DMS114 treated with DMSO at 0.1 percent for 48 hours (cell line): ENCODE results near the gene ACAP3.

Source experiments
- DNase-seq: peaks from one replicate; lab custom pipeline; 2025; ENCODE audit not compliant: unreplicated experiment; lab: John Stamatoyannopoulos, UW

The ACAP3 gene

DNA sequence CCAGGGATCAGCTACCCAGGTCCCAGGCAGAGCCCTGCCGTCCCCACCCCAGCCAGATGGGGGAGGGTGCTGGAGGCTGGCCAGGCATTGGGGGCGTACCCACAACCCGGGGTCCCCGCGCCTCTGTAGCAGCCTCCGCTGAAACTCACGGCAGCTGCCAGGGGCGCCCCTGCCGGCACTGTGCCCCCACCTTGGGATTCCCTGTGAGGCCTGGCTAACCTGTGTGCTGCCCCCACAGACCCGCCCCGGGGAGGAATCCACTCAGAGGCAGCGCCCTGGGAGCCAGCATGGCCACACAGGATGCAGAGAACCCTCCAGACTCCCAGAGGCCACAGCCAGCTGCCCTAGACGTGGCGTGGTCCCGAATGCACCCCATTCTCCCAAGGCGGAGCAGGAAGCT lies 37.7 kb upstream of the ACAP3 start:
- no peak for DNase-seq

DNA sequence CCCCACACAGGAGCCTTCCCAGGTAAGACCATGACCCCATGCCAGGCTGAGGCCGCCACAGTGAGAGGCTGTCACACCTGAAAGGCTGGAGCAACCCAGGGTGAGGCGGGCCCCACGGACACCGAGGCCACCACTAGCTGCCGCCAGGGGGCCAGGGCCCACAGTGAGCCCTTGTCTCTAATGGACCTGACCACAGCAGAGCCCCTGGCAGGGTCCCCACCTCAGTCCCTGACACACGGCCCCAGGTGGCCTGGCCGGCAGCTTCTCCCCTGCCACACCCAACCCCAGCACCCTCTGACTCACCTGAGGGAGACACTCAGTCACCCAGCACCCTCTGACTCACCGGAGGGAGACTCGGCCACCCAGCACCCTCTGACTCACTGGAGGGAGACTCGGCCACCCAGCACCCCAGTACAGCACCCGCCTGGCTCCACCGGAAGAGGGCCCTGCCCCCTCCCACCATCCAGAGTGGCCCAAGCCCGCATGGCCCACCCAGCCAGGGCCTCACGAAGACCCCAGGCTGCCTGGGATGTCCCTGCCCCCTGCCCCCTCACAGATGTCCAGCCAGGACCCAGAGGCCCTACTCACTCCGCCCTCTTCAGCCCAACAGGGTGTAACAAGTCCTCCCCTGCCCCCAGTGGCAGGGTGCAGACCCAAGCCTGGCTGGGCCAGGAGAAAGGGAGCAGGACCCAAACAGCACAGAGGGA lies 37.1 kb upstream of the ACAP3 start:
- DNase-seq: no peak

DNA sequence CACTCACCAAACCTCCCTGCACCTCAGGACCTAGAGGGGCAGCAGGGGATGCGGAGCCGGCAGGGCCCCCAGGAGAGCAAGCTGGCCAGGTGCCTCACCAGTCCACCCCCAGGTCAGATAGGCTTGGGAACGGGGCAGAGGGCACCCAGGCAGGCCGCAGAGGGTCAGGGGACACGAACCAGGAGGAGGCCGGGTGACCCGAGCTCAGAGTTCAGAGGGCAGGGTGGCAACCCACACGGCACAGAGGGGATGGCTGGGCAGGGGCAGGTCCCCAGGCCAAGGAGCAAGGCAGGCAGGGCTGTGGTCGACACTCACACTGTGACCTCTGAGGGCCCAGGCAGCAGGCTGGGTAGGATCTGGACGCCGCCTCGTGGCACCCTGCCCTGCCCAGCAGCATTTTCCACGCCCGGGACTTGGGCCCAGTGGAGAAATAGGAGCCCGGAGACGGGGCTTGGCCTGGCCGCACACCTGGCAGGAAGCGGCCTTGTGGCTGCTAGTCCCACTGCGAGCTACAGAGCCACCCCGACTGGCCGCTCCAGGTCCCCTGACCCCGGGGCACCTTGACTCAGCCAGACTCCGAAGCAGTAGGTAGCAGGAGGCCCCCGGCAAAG lies 36.2 kb upstream of the ACAP3 start:
- no peak for DNase-seq

DNA sequence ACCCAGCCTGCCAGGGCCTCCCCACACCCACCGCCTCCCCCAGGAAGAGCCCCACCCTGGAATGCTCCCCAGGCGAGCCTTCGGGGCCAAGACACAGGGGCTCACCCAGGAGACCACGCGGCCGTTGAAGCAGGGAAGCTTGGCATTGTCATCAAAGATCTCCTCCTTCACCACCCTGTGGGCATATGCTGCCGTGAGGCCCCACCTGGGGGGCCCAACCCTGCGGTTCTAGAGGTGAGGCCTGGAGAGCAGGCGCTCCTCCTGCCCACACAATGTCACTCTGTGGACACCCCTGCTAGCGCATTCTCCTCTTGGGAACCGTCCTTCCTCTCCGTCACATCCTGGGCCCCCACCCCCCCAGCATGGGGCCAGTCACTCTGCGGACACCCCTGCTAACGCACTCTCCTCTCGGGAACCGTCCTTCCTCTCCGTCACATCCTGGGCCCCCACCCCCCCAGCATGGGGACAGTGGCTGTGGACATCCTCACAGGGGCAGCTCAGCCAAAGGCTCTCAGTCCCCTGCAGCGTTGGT lies 34.9 kb upstream of the ACAP3 start:
- DNase-seq: no peak

DNA sequence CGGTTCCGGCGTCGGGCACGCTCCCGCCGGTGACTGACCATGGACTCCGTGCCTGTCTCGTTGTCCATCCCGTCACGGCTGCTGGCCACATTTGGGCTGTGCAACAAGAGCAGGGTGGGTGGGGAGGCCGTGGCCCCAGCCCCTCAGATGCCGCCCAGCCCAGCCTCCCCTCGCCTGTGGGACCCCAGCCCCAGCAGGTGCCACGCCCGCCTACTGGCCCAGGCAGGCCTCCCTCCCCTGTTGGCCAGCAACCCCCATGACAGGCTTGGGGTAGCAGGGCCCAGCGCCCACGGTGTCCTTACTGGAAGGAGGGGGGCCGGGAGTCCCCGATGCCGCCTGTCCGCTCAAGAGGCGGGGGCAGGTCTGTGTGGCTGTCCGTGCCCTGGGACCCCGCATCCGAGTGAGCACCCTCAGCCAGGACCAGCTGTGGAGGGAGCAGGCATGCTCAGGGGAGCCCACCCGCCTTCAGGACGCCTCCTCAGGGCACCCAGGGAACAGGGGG lies 34.4 kb upstream of the ACAP3 start:
- DNase-seq: no peak

DNA sequence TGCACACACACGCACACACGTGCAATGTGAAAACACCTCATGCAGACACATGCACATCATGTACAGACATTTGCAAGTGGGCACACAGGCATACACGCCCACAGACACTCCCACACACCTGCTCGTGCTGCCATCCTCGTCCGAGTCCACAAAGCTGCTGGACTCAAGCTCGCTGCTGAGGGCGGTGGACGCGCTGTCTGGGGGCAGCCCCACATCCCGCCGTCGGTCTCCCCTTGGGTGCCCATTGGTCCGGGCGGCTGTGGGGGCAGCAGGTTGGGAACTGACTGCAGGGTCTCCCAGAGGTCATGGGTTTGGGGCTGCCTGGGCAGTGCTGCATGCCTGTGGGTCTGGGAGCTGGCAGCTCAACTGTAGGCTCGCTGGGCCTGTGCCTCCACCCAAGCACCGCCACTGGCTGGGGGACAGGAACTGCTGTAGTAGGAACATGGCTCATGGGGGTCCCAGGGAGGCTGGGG lies 33.9 kb upstream of the ACAP3 start:
- DNase-seq: no peak

DNA sequence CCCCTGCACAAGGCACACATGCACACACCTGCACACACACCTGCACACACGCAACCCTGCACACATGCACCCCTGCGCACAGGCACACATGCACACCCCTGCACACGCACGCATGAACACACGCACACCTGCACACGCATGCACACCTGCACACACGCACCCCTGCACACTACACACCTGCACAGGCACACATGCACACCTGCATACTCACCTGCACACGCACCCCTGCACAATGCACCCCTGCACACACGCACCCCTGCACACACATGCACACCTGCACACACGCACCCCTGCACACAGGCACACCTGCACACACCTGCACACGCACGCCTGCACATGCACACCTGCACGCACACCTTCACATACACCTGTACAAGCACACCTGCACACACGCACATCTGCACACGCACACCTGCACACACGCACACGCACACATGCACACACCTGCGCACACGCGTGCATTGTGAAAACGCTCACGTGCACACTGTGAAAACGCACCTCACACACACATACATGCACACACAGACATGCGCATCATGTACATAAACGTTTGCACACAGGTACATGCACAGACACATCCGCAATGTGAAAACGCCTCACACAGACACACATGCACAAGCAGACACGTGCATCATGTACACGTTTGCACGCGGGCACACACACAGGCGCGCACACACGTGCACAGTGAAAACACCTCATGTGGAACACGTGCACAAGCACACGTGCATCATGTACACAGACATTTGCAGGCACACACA lies 33.2 kb upstream of the ACAP3 start:
- DNase-seq: no peak

DNA sequence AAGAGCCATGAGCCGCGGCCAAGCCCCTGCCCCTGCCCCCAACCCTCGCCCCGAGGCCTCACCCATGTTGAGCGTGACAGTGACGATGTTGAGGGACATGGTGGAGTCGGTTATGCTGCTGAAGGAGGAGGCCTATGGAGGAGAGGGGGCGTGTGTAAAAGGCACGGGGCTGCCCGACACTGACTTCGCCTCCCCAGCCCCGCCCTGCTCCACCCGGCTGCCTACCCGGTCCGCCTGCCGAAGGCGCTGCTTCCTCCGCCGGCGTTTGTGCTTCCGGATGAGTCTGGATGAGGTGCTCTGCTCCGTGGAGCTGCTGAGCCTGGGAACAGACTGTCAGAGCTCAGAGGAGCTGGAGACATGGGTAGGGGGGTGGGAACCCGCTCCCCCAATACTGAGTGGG lies 32.5 kb upstream of the ACAP3 start:
- DNase-seq: no peak

DNA sequence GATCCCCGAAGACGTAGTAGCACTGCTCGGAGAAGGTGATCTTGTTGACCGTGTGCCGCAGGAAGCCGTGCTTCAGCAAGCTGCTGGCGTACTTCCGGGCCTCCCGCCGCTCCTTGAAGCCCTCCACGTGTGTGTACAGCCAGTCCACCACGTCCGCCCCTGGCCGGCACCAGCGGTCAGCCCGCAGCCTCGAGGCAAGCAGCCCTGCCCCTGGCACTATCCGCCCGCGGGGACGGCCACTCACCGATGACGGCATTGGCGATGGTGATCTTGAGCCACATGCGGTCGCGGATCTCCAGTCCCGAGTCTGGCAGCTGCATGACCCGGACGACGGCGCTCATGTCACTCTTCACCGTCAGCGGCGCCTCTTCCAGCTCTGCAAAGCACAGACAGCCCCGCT lies 30.5 kb upstream of the ACAP3 start:
- DNase-seq: no peak

DNA sequence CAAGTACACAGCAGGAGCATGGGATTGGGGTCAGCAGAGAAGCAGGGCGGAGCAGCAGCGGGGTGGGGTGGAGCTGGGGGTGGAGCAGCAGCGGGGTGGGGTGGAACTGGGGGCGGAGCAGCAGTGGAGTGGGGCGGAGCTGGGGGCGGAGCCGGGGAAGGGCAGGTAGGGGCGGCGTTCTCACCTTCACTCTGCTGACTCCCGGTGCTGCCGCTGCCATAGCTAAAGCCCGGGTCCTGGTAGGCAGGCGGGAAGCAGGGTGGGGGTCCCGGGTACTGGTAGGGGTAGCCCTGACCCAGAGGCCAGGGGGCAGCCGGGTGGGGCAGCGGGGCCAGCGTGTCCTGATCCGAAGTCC lies 30.0 kb upstream of the ACAP3 start:
- DNase-seq: no peak

DNA sequence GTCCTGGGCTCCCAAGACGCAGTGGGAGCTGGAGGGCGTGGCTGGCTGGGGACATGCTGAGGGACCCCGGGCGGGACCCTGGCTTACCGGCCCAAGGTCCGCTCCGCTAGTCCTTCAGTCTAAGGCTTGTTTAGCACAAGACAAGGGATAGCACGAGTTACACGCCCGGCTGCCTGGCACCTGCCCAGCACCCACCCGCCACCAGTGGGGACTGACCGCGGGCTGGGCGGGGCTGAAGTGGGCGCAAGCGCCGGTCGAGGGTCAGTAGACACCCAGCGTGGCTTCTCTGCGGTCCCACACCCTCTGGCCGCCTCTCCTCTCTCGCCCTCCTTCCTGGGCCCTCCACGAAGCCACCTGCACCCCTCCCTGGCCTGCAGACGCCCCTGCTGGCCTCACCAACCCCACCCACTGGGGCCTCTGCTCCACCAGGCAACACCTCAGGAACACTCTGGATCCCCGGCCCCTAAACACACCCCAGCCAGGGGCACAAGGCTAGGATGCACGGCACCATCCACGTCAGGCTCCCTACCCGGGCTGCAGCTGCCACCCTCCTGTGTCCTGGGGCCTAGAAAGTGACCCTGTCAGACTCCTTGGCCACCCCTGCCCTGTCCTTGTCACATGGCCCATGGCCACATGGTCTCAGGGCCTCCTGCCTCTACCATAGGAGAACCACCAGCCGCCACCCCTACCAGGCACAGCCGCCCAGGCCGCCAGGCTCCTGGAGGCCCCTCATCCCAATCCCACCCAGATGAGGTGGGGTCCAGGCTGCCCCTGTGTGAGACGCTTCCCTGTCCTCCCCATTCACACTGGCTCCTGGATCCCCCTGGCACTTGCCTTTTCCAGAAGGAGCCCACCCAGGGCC lies 29.4 kb upstream of the ACAP3 start:
- no peak for DNase-seq

DNA sequence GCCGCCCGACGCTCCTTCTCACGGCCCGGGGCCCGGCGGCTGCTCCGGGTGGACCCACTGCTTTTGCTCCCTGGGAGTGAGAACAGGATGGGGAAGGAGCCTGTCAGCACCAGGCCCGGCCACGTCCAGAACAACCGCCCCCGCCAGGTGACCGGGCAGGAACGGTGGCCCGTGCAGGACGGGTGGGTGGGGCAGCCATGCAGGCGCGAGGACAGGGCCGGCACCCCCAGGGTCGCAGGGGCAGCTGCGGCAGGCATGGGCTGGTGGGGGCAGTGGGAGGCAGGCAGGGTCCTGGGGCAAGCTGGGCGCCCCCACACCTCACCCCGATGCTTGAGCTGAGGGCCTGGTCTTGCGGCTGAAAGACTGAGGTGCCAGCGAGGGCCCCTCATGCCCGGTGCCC lies 28.7 kb upstream of the ACAP3 start:
- no peak for DNase-seq

DNA sequence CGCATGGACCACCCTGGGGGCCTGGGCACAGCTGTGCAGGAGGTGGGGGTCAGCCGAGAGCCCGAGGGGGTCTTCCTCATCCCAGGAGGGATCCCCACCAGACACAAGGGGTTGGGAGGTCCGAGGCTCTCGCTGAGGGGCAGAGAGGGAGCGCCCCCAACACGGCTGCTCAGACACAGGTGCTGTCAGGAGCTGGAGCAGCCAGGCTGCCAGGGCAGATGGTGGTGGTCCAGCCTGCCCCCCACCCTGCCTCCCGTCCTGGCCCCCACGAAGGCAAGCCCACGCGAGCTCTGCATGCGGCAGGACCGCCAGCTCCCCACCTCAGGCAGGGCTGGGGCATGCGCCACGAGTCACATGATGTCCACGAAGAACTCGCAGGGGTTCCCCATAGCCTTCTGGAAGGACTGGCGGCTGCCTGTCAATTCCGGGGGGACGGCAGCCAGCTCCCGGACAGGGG lies 28.1 kb upstream of the ACAP3 start:
- no peak for DNase-seq

DNA sequence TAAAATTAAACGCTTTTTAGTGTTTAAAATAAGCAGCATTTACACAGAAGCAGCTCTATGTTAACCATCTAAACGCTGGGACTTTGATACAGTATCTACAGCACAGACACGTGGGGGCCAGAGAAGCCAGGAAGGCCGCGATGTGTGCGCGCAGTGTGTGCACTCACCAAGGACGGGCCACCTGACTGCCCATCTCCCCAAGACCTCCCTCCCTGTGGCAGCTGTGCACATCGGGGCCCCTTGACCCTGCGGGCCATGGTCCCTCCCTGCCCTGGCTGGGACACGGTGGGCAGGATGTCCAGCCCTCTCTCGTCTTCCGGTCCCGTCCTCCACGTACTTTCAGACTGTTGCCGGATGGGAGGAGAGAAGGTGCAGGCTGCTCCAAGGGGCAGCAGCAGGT lies 27.6 kb upstream of the ACAP3 start:
- no peak for DNase-seq

DNA sequence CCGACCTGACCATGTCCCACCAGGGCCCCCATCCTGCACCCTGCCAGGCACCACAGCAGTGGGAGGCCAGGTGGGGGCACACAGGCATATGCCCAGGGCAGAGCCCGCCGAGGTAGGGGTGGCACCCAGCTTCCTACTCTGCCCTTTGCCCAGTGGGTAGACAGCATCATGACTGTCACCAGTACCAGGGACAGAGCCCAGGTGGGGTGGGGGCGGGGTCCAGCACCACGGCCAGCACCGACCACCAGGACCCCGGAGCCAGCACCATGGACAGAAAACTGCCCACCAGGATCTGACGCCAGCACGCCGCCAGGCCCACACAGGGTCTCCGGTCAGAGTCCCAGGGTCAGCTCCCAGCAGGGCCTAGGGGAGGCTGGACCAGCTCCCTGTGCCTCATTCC lies 27.1 kb upstream of the ACAP3 start:
- DNase-seq: no peak

DNA sequence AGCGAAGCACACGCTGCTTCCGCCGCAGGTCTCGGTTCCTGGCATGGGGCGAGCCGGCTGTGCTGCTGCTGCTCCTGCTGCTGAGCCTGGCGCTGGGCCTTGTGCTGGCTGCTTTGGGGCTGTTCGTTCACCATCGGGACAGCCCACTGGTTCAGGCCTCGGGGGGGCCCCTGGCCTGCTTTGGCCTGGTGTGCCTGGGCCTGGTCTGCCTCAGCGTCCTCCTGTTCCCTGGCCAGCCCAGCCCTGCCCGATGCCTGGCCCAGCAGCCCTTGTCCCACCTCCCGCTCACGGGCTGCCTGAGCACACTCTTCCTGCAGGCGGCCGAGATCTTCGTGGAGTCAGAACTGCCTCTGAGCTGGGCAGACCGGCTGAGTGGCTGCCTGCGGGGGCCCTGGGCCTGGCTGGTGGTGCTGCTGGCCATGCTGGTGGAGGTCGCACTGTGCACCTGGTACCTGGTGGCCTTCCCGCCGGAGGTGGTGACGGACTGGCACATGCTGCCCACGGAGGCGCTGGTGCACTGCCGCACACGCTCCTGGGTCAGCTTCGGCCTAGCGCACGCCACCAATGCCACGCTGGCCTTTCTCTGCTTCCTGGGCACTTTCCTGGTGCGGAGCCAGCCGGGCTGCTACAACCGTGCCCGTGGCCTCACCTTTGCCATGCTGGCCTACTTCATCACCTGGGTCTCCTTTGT lies 26.0 kb upstream of the ACAP3 start:
- no peak for DNase-seq

DNA sequence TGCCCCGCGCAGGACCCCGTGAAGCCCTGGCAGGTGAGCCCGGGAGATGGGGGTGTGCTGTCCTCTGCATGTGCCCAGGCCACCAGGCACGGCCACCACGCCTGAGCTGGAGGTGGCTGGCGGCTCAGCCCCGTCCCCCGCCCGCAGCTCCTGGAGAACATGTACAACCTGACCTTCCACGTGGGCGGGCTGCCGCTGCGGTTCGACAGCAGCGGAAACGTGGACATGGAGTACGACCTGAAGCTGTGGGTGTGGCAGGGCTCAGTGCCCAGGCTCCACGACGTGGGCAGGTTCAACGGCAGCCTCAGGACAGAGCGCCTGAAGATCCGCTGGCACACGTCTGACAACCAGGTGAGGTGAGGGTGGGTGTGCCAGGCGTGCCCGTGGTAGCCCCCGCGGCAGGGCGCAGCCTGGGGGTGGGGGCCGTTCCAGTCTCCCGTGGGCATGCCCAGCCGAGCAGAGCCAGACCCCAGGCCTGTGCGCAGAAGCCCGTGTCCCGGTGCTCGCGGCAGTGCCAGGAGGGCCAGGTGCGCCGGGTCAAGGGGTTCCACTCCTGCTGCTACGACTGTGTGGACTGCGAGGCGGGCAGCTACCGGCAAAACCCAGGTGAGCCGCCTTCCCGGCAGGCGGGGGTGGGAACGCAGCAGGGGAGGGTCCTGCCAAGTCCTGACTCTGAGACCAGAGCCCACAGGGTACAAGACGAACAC lies 25.2 kb upstream of the ACAP3 start:
- no peak for DNase-seq

DNA sequence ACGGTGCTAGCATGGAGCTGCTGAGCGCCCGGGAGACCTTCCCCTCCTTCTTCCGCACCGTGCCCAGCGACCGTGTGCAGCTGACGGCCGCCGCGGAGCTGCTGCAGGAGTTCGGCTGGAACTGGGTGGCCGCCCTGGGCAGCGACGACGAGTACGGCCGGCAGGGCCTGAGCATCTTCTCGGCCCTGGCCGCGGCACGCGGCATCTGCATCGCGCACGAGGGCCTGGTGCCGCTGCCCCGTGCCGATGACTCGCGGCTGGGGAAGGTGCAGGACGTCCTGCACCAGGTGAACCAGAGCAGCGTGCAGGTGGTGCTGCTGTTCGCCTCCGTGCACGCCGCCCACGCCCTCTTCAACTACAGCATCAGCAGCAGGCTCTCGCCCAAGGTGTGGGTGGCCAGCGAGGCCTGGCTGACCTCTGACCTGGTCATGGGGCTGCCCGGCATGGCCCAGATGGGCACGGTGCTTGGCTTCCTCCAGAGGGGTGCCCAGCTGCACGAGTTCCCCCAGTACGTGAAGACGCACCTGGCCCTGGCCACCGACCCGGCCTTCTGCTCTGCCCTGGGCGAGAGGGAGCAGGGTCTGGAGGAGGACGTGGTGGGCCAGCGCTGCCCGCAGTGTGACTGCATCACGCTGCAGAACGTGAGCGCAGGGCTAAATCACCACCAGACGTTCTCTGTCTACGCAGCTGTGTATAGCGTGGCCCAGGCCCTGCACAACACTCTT lies 24.5 kb upstream of the ACAP3 start:
- no peak for DNase-seq
